Measurements from ENCODE around the gene ARID5B.

Gene ARID5B

GRCh38 chr10:61942604-61943461 is 41.3 kb downstream of the ARID5B start:
- Histone ChIP-seq H3K9me3 (ENCODE audit: insufficient read depth, low read length) (no peaks in the 10 kb centered on the region), H3K27me3 (ENCODE audit: insufficient read depth, insufficient read length) (no peaks in the 10 kb centered on the region), H3K9ac (ENCODE audit: insufficient read length, low read depth) (no peak overlapping the region), H3K36me3 (ENCODE audit: insufficient read depth, insufficient read length, low read length) (no peaks in the 10 kb centered on the region), H3K4me1 (ENCODE audit: insufficient read depth, insufficient read length) (no peaks in the 10 kb centered on the region), H3K4me3 (ENCODE audit: insufficient read length, low read depth) (no peak overlapping the region)
- DNase-seq (ENCODE audit: low read depth, low spot score) = no peak
- TF ChIP-seq ZNF274 (IDR thresholded peaks at IDR 0.05; ENCODE audit: low read depth, low read length) (no peak), SUZ12 (IDR thresholded peaks at IDR 0.05; ENCODE audit: extremely low read depth, insufficient read depth, insufficient read length) (no peak), YY1 (IDR thresholded peaks at IDR 0.05; ENCODE audit: insufficient read depth, insufficient read length) (no peak)

- DNase-seq (ENCODE audit: low read depth, low spot score) = no peak
- Histone ChIP-seq H3K9me3 (ENCODE audit: insufficient read depth, low read length) (no peaks in the 10 kb centered on the region), H3K9ac (ENCODE audit: insufficient read length, low read depth) (no peak overlapping the region), H3K36me3 (ENCODE audit: insufficient read depth, insufficient read length, low read length) (no peaks in the 10 kb centered on the region), H3K4me3 (ENCODE audit: insufficient read length, low read depth) (no peak overlapping the region), H3K4me1 (ENCODE audit: insufficient read depth, insufficient read length) (no peaks in the 10 kb centered on the region), H3K27me3 (ENCODE audit: insufficient read depth, insufficient read length) (no peaks in the 10 kb centered on the region)
- TF ChIP-seq YY1 (IDR thresholded peaks at IDR 0.05; ENCODE audit: insufficient read depth, insufficient read length) (no peak), ZNF274 (IDR thresholded peaks at IDR 0.05; ENCODE audit: low read depth, low read length) (no peak), SUZ12 (IDR thresholded peaks at IDR 0.05; ENCODE audit: extremely low read depth, insufficient read depth, insufficient read length) (no peak)
Observed at GRCh38 chr10:61943674-61944378, 42.3 kb downstream of the ARID5B start.

- TF ChIP-seq YY1 (IDR thresholded peaks at IDR 0.05; ENCODE audit: insufficient read depth, insufficient read length) = no peak
- no peak for TF ChIP-seq SUZ12 (IDR thresholded peaks at IDR 0.05; ENCODE audit: extremely low read depth, insufficient read depth, insufficient read length)
- no peak for TF ChIP-seq ZNF274 (IDR thresholded peaks at IDR 0.05; ENCODE audit: low read depth, low read length)
- no peaks in the 10 kb centered on the region for H3K9me3 ChIP-seq (ENCODE audit: insufficient read depth, low read length)
- DNase-seq (ENCODE audit: low read depth, low spot score) = no peak
- H3K4me3 ChIP-seq (ENCODE audit: insufficient read length, low read depth) = no peak overlapping the region
- no peaks in the 10 kb centered on the region for H3K27me3 ChIP-seq (ENCODE audit: insufficient read depth, insufficient read length)
- H3K36me3 ChIP-seq (ENCODE audit: insufficient read depth, insufficient read length, low read length) = no peaks in the 10 kb centered on the region
- no peaks in the 10 kb centered on the region for H3K4me1 ChIP-seq (ENCODE audit: insufficient read depth, insufficient read length)
- no peak overlapping the region for H3K9ac ChIP-seq (ENCODE audit: insufficient read length, low read depth)
Observed at GRCh38 chr10:61944410-61945147, 43.1 kb downstream of the ARID5B start.

- Histone ChIP-seq H3K9ac (ENCODE audit: insufficient read length, low read depth) (no peak overlapping the region), H3K27me3 (ENCODE audit: insufficient read depth, insufficient read length) (no peaks in the 10 kb centered on the region), H3K4me3 (ENCODE audit: insufficient read length, low read depth) (no peak overlapping the region), H3K4me1 (ENCODE audit: insufficient read depth, insufficient read length) (no peaks in the 10 kb centered on the region), H3K36me3 (ENCODE audit: insufficient read depth, insufficient read length, low read length) (no peaks in the 10 kb centered on the region), H3K9me3 (ENCODE audit: insufficient read depth, low read length) (no peaks in the 10 kb centered on the region)
- TF ChIP-seq SUZ12 (IDR thresholded peaks at IDR 0.05; ENCODE audit: extremely low read depth, insufficient read depth, insufficient read length) = no peak
- no peak for TF ChIP-seq YY1 (IDR thresholded peaks at IDR 0.05; ENCODE audit: insufficient read depth, insufficient read length)
- TF ChIP-seq ZNF274 (IDR thresholded peaks at IDR 0.05; ENCODE audit: low read depth, low read length) = no peak
- DNase-seq (ENCODE audit: low read depth, low spot score) = no peak
Observed at GRCh38 chr10:61949687-61950086, 48.2 kb downstream of the ARID5B start.

- Histone ChIP-seq H3K27me3 (ENCODE audit: insufficient read depth, insufficient read length) (no peaks in the 10 kb centered on the region), H3K36me3 (ENCODE audit: insufficient read depth, insufficient read length, low read length) (no peaks in the 10 kb centered on the region), H3K9ac (ENCODE audit: insufficient read length, low read depth) (no peak overlapping the region), H3K4me3 (ENCODE audit: insufficient read length, low read depth) (no peak overlapping the region), H3K9me3 (ENCODE audit: insufficient read depth, low read length) (no peaks in the 10 kb centered on the region), H3K4me1 (ENCODE audit: insufficient read depth, insufficient read length) (no peaks in the 10 kb centered on the region)
- no peak for TF ChIP-seq ZNF274 (IDR thresholded peaks at IDR 0.05; ENCODE audit: low read depth, low read length)
- no peak for TF ChIP-seq YY1 (IDR thresholded peaks at IDR 0.05; ENCODE audit: insufficient read depth, insufficient read length)
- DNase-seq (ENCODE audit: low read depth, low spot score) = no peak
Observed at GRCh38 chr10:61950449-61951143, 49.1 kb downstream of the ARID5B start.

GRCh38 chr10:61951144-61951483 is 49.6 kb downstream of the ARID5B start:
- Histone ChIP-seq H3K36me3 (ENCODE audit: insufficient read depth, insufficient read length, low read length) (no peaks in the 10 kb centered on the region), H3K9ac (ENCODE audit: insufficient read length, low read depth) (no peak overlapping the region), H3K4me3 (ENCODE audit: insufficient read length, low read depth) (no peak overlapping the region), H3K4me1 (ENCODE audit: insufficient read depth, insufficient read length) (no peaks in the 10 kb centered on the region), H3K9me3 (ENCODE audit: insufficient read depth, low read length) (no peaks in the 10 kb centered on the region), H3K27me3 (ENCODE audit: insufficient read depth, insufficient read length) (no peaks in the 10 kb centered on the region)
- TF ChIP-seq SUZ12 (IDR thresholded peaks at IDR 0.05; ENCODE audit: extremely low read depth, insufficient read depth, insufficient read length) = no peak
- no peak for TF ChIP-seq ZNF274 (IDR thresholded peaks at IDR 0.05; ENCODE audit: low read depth, low read length)
- TF ChIP-seq YY1 (IDR thresholded peaks at IDR 0.05; ENCODE audit: insufficient read depth, insufficient read length) = no peak
- DNase-seq (ENCODE audit: low read depth, low spot score) = no peak

All from NT2/D1 (cell line).